ENCODE measurements around the gene NXT1.

DNA sequence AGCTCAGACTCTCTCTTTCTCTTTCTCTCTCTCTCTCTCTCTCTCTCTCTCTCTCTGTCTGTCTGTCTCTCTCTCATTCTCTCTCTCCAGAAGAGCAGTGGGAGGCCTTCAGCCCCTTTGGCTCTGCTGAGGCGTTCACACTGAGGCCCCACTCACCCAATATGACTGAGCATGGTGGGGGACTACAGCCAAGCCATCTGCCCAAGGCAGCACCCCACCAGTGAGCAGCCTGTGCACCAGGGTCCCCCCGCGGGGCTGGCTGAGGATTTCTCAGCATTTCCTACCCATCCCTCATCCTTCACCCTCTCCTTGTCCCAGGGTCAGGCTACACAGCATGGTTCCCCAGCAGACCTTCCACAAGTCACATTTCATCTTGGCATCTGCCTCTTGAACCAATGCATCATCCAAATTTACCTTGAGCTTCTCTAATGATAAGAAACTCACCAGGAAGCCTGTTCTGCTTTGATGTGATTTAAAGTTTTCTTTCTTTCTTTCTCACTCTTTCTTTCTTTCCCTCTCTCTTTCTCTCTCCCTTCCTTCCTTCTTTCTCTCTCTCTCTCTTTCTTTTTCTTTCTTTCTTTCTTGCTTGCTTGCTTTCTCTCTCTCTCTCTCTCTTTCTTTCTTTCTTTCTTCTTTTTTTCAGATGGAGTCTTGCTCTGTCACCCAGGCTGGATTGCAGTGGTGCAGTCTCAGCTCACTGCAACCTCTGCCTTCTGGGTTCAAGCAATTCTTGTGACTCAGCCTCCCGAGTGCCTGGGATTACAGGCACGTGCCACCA lies 47.1 kb upstream of the NXT1 start:
- TF ChIP-seq, protein P1, sequence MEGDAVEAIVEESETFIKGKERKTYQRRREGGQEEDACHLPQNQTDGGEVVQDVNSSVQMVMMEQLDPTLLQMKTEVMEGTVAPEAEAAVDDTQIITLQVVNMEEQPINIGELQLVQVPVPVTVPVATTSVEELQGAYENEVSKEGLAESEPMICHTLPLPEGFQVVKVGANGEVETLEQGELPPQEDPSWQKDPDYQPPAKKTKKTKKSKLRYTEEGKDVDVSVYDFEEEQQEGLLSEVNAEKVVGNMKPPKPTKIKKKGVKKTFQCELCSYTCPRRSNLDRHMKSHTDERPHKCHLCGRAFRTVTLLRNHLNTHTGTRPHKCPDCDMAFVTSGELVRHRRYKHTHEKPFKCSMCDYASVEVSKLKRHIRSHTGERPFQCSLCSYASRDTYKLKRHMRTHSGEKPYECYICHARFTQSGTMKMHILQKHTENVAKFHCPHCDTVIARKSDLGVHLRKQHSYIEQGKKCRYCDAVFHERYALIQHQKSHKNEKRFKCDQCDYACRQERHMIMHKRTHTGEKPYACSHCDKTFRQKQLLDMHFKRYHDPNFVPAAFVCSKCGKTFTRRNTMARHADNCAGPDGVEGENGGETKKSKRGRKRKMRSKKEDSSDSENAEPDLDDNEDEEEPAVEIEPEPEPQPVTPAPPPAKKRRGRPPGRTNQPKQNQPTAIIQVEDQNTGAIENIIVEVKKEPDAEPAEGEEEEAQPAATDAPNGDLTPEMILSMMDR (conservative IDR thresholded peaks at IDR 0.05; ENCODE audit: low read depth, low read length) = no peak
- TF ChIP-seq RAD21 (IDR thresholded peaks at IDR 0.05; ENCODE audit: low read length) (no peak), SMC3 (IDR thresholded peaks at IDR 0.05; ENCODE audit: low read depth, low read length) (no peak), MAZ (IDR thresholded peaks at IDR 0.05; ENCODE audit: borderline replicate concordance, low read depth, low read length) (no peak), POLR2A (IDR thresholded peaks at IDR 0.05; ENCODE audit: low read depth, low read length) (no peak)
- TF ChIP-seq, protein P2, sequence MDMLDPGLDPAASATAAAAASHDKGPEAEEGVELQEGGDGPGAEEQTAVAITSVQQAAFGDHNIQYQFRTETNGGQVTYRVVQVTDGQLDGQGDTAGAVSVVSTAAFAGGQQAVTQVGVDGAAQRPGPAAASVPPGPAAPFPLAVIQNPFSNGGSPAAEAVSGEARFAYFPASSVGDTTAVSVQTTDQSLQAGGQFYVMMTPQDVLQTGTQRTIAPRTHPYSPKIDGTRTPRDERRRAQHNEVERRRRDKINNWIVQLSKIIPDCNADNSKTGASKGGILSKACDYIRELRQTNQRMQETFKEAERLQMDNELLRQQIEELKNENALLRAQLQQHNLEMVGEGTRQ (IDR thresholded peaks at IDR 0.05; ENCODE audit: low read depth, low read length) = no peak

All from IMR-90 (cell line).